ENCODE data around the gene GOLGA1.

The GOLGA1 gene

GRCh38 chr9:124868511-124869465 is 72.1 kb downstream of the GOLGA1 start:
- TF ChIP-seq POLR2A (IDR thresholded peaks at IDR 0.05; ENCODE audit: low read depth, low read length) = peak; percentile 85
- FAIRE-seq (no peak), DNase-seq (ENCODE audit: insufficient read length, low spot score) (peak; percentile 99)

DNA sequence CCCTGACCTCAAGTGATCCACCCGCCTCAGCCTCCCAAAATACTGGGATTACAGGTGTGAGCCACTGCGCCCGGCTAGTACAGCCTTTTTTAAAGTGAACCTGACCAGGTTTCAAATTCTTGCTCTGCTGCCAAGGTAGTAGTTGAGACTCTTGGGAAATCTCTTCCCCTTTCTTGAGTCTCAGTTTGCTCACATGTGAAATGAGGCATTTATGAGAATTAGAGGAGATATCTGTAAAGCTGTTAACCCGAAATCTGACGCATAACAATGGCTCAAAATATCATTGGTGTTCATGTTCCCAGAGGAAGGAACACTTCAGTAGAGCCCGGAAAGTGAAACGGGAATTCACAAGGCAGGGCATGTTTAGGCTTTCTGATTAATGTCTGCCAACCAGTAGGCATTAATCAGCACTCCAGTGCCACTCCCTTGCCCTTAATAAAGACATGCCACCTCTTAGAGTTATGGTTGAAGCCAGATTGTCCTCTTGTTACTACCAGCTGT is 77.5 kb downstream of the GOLGA1 start:
- DNase-seq (ENCODE audit: insufficient read length, low spot score) (no peak), FAIRE-seq (peak; percentile 33)
- TF ChIP-seq POLR2A (IDR thresholded peaks at IDR 0.05; ENCODE audit: low read depth, low read length) = no peak

DNA sequence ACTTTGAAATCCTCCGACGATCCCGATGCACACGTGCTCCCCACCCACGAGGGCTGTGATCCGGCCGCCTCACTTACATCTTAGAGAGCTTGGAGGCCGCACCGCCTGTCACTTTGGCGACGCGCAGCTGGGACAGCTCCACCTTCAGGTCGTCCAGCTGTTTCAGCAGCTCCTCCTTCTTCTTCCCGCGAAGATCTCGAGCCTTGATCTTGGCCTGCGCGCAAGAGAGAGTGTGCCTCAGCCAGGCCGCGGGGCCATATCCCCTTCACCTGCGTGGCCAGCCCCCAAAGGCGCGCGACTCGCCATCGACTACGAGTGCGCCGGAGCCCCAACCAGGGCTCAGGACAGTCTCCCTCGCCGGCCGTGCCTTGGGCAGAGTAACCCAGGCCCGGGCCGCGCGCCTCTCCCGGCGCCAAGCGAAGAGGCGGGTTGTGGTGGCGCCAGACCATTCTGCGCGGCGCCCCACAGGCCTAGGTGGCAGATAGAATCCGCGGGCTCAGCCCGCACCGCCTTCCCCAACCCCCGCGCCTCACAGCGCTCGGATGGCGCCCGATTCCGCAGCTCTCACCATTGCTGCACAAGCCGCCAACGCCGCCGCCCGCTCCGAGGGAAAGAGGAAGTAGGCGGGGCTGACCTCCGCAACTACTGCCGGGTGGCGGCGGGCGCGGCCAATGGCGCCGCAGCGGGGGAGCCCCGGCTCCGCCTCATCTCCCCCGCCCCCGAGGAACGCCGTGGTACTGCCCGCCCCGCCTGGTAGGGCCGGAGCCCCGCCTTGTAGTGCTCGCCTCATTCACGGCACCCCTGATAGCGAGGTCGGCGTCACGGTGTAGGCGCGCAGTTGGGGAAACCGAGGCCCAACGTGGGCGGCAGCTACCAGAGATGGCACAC is 79.3 kb downstream of the GOLGA1 start, which contains the start of the genes ARPC5L and RPL35:
Gene ARPC5L, plus strand, starts transcription at position 789 of the 888 bp plus-strand sequence. CDS start 7,161 bp downstream, outside the sequence.
Gene RPL35, minus strand, starts transcription at position 616 of the 888 bp plus-strand sequence. Its CDS starts 45 bp downstream, at position 571.
- FAIRE-seq = no peak

DNA sequence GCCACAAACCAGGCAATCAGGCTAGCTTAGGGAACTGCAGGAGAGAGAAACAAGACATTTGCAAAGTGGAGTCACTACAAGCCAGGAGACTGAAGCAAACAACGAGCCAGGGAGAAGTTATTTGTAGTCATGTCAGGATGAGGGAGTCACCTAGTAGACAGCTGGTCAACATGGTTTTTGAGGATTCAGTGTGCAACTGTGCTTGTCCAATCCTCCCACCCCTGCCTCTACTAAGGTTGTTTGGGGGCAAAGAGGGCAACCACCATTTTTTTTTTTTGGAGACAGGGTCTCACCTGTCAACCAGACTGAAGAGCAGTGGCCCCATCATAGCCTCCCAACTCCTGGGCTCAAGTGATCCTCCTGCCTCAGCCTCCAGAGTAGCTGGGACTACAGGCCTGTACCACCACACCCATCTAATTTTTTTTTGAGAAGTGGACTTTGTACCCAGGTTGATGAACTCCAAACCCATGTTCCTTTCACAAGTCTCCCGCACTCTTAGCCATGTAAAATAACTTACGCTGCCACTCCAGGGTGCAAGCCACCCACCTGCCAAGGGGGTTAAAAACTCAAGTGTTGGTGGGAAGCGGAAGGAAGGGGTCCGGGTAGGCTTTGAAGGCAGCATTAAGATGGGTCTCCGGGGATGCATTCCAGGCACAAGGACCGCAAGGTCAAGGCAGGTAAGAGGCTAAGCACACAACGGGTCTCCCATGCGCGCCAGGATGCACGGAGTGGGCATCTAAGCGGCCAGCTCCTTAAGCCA is 80.1 kb downstream of the GOLGA1 start:
- no peak for DNase-seq (ENCODE audit: insufficient read length, low spot score)
- no peak for FAIRE-seq
- TF ChIP-seq POLR2A (IDR thresholded peaks at IDR 0.05; ENCODE audit: low read depth, low read length) = no peak

More for the DNA sequence above, 79.3 kb downstream of the GOLGA1 start, which contains the start of the genes ARPC5L and RPL35:
- DNase-seq (ENCODE audit: insufficient read length, low spot score) = peak; percentile 97
- TF ChIP-seq POLR2A (IDR thresholded peaks at IDR 0.05; ENCODE audit: low read depth, low read length) = peak; percentile 82

GRCh38 chr9:124859803-124860581 is 80.9 kb downstream of the GOLGA1 start:
- FAIRE-seq = no peak
- DNase-seq (ENCODE audit: insufficient read length, low spot score) = no peak
- no peak for TF ChIP-seq POLR2A (IDR thresholded peaks at IDR 0.05; ENCODE audit: low read depth, low read length)

DNA sequence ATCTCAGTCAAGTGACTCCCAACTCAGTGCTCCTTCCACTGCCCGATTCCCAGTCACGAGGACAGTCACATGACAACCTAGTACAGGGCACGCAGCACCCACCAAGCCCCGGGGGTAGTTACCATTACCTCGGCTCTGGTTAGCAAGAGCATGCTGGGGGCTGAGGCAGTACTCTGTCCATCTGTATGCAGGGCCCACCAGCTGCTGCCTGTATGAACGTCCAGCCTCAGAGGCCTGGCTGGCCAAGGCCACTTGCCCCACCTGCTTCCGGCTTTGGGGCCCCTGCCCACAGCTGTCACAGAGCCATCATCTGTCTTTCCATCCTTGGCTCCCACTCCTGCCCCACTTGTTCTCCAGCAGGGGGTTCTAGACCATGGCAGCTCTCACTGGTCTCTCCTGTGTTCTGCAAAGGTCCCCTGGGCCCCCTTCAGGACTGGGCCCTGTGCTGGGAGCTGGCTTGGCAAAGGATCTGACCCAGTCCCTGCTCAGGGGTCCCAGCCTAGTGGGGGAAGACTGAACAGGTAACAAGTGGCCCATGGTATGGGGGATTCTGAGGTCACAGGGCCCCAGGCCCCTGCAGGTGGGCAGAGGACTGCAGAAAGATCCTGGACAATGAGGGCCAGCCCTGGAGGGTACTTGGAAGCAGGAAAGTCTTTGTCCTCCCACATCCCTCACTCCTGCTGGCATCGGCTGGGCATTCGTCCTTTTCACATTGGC is 82.4 kb downstream of the GOLGA1 start:
- FAIRE-seq = no peak
- TF ChIP-seq POLR2A (IDR thresholded peaks at IDR 0.05; ENCODE audit: low read depth, low read length) = no peak
- DNase-seq (ENCODE audit: insufficient read length, low spot score) = no peak

DNA sequence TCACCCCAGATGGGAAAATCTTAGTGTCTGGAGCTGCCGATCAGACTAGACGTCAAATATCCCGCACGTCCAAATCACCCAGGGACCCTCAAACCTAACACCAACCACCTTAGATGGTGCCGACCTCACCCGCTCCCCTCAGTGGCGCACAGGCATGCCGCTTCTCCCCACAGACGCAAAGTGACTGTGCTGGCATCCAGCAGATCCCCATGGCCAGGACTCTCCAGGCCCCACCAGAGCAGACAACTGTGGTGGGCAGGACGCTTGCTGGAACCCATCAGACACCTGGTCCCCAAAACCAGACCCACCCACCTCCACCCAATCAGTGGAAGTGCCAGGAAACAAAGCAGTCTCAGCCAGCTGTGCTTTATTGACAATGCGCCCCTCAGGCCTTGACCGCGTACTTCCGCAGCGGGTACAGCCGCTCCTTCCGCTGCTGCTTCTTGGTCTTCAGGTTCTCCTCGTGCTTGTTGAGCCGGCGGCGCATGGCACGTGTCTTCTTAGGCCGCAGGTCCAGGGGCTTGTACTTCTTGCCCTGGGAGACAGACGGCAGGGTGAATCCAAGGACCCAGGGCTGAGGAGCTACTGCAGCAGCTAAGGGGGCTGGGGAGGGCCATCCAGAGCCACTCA is 83.2 kb downstream of the GOLGA1 start:
- FAIRE-seq (no peak), DNase-seq (ENCODE audit: insufficient read length, low spot score) (no peak)
- TF ChIP-seq POLR2A (IDR thresholded peaks at IDR 0.05; ENCODE audit: low read depth, low read length) = no peak

DNA sequence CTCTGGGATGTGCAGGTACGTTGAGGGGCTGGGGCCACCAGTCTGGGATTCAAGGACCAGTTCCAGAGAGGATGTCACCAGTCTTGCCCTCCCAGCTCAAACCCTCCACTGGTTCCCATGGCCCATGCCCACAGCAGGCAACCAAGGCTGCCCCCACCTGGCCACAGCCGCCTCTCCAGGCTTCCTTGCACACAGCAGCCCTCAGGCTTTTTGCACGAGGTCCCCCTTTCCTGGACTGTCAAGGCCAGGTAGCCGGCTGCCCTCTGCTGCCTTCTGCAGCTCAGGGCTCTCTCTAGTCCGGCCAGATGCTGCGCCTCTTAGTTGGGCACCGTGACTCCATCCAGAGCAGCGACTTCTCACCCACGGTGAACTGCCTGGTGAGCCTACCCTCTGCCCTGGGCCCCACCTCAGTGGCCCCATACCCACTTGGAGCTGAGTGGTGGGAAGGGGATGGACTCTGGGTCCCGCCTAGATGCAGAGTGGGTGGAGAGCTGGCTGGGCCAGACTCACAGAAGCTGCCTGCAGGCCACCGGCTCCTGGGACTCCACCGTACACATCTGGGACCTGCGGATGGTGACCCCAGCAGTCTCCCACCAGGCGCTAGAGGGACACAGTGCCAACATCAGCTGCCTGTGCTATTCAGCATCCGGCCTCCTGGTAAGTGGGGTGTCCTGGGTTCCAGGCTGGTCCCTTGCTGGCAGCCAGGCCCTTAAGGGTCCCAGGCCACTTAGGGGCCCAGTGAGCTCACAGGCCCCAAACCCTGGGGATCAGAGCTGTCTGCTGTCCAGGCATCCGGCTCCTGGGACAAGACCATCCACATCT is 84.7 kb downstream of the GOLGA1 start:
- peak; percentile 78 for DNase-seq (ENCODE audit: insufficient read length, low spot score)
- TF ChIP-seq POLR2A (IDR thresholded peaks at IDR 0.05; ENCODE audit: low read depth, low read length) = 0 out of 2 replicates have a peak, but pooled peaks have one; percentile 6
- FAIRE-seq = no peak

DNA sequence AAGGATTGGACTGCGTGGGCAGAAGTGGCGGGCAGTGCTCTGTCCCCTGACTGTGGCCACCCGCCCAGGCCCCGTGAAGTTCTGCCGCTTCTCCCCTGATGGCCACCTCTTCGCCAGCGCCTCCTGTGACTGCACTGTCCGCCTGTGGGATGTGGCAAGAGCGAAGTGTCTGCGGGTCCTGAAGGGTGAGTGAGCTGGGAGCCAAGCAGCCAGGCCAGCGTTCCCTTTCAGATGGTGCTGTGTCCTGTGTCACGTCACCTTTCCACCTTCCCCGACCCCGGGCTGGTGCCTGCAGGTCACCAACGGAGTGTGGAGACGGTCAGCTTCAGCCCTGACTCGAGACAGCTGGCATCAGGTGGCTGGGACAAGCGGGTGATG is 85.3 kb downstream of the GOLGA1 start:
- TF ChIP-seq POLR2A (IDR thresholded peaks at IDR 0.05; ENCODE audit: low read depth, low read length) = no peak
- DNase-seq (ENCODE audit: insufficient read length, low spot score) = no peak
- no peak for FAIRE-seq

GRCh38 chr9:124854822-124855221 is 86.1 kb downstream of the GOLGA1 start:
- no peak for DNase-seq (ENCODE audit: insufficient read length, low spot score)
- TF ChIP-seq POLR2A (IDR thresholded peaks at IDR 0.05; ENCODE audit: low read depth, low read length) = no peak
- no peak for FAIRE-seq

DNA sequence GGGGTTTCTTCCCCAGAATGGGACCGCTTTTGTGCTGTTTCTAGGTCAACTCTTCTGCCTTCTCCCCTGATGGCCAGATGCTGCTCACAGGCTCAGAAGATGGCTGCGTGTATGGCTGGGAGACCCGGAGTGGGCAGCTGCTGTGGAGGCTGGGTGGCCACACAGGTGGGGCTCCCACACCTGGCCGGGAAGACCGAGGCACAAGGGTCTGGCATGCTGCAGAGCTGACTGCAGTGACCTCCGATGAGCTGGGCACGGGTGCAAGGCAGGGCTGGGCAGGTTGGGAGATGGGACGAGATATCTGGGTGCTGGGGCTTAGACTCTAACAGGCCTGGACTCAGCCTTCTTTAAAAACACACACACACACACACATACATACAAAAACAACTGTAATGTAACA is 86.7 kb downstream of the GOLGA1 start:
- TF ChIP-seq POLR2A (IDR thresholded peaks at IDR 0.05; ENCODE audit: low read depth, low read length) = no peak
- no peak for DNase-seq (ENCODE audit: insufficient read length, low spot score)
- no peak for FAIRE-seq
